Stimulated activated CD4-positive, alpha-beta T cell treated with anti-CD3 and anti-CD28 coated beads, Interleukin-15, amount 100 ng/mL, for 24 hours (primary cell): ENCODE data around the gene KIF7.

Experiments used
- DNase-seq: peaks from one replicate; pipeline ENCODE4 v3.0.0-alpha.2; 2020

The KIF7 gene

GRCh38 chr15:89670971-89671560, 15.8 kb upstream of the KIF7 start:
- DNase-seq = no peak

DNA sequence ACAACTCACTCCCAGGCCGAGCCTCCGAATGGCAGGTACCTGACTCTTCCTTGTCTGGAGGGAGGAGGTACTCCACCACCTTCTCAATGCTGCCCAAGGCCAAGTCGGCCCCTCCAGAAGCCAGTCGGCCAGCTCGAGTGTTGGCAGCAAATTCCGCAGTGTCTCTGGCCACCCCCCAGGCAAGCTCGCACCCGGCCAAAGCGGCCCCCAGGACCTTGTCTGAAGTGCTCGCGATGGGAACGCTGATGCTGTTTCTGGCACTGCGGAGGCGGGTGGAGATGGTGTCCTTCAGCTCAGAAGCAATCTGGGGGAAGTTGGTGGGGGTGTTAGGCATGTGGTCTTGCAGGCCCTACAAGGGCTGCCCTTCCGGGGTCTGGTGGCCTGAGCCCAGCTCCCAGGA, 14.7 kb upstream of the KIF7 start:
- no peak for DNase-seq

DNA sequence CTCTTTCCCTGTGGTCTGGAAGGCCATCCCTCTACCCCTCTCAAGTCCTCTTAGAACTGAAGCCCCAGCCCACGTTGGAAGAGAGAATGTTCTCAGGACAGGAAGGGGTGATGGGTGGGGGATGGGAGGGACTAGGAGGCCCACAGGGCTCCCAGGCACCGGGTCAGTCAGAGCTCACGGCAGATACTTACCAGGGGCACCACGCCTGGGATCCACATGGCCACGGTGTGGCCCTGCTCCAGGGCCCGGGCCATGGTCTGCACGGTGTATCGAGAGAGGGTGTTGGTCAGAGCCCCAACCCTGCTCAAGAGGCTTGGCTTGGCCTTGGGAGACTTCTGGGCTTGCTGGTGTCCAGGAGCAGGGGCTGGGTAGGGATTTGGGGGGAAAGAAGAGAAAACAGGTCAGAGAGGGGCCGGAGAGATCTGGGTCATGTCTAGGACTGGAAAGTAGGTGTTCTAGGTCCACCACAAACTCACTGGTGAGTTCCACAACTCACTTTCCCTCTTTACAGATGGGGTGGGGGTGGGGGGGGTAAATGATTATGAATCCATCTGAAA, 14.1 kb upstream of the KIF7 start:
- DNase-seq = no peak

- DNase-seq = no peak
Observed at GRCh38 chr15:89668171-89668570, 12.9 kb upstream of the KIF7 start.

DNA sequence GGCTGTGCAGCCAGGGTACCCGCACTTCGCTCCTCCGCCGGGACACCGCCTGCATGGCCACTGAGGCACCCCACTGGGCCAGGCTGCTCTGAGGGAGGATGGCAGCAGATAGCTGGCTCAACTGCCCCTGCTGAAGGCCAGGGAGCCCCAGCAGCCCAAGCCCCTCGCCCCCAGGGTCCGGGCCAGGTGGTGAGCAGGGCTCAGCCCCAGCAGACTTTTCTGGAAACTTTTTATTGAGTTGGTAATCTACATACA, 12.4 kb upstream of the KIF7 start:
- DNase-seq = no peak

GRCh38 chr15:89666858-89667705, 11.8 kb upstream of the KIF7 start:
- DNase-seq = no peak

DNA sequence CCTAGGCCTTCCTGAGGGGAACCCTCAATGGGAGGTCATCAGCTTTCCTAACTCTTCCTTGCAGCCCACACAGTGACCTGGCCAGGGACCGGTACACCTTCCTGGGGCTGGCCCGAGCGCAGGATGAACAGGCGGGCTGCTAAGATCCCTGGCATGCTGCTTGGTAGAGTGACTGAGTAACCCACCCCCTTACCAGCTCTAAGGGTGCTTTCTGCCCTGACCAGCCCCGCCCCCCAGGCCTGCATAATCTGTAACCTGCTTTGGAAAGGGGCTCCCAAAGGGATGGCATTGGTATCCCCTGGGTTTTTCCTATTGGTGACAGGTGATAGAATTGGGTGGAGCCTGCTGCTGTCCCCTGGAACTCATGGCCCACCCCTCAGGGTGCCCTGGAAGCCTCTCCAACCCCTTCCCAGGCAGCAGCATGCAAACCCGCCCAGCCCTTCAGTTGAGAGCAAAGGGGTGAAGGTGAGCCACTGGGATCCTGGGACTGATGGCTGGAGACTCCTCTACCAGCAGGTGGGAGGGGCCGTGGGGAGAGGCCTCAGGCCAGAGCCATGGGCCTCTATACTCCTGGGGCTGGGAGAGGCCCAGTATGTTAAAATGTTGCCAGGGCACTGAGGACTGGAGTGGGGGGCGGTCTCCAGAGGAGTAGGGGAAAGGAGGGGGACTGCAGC, 11.1 kb upstream of the KIF7 start:
- DNase-seq = no peak

DNA sequence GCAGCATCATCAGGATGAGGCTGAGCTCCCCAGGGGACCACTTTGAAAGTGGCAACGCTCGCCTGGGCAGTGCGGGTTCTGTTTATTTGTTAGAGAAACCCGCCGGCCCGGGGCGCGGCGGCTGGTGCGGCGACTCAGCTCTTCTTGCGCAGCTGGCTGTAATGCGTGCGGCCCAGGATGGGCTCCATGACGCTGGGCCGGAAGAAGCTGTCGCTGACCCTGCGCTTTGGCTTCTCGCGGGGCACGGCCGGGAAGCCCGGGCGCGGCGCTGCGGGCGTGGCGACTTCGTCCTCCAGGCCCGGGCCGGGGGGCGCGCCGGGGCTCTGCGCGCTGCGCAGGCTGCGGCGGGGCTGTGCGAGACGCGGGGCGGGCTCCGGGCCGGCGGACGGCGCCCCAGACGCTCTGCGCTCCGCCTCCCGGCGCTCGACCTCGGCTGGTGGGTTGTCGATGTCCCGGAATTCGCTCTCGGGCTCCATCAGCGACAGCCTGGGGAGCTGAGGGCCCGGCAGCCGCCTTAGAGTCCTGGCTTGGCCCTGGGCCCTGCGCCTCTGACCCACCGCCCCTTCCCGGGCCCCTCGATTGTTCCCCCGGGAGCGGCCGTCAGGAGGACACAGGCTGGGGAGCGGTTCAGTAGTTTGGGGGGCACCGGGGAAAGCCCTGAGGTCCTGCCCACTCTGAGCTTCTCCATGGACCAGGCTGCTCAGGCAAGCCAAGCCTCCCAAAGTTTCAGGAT, 10.3 kb upstream of the KIF7 start:
- DNase-seq = peak; percentile 38

DNA sequence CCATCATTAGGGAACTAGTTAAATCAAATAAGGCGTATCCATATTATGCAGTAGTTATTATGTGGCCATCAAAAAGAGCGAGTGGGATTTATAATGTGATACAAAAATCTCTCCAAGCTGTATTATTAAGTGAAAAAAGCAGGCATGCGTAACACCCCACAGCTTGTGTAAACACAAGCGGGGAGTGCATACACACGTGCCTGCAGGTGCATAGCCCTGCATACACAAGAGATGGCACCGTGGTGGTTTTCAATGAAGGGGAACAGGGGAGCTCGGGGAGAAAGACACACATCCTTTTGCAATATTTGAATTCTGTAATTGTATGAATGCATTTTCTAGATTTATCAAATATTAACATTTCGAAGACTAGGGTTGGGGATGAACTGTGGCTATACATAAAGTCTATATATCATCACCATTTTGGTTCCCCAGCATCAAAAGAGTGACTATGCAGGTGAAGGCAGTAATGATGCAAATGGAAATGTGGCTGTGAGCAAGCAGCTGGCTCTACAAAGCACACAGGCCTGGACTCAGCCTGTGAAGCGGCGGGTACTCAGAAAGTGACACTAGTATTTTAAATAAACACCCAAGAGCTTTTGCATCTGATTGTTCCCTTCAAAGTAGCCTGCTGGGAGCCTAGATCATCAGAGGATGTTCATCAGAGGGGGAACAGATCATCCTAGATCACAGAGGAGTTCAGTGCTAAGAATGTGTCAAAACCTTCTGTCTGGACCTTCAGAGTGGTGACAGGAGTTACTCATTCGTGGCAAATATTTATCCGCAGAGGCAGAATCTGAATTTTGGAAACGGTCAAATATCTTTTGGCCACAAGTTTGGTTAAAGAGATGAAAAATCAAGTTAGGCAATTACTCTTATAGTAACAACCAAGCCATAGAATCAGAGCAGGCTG, 9.4 kb upstream of the KIF7 start:
- no peak for DNase-seq

DNA sequence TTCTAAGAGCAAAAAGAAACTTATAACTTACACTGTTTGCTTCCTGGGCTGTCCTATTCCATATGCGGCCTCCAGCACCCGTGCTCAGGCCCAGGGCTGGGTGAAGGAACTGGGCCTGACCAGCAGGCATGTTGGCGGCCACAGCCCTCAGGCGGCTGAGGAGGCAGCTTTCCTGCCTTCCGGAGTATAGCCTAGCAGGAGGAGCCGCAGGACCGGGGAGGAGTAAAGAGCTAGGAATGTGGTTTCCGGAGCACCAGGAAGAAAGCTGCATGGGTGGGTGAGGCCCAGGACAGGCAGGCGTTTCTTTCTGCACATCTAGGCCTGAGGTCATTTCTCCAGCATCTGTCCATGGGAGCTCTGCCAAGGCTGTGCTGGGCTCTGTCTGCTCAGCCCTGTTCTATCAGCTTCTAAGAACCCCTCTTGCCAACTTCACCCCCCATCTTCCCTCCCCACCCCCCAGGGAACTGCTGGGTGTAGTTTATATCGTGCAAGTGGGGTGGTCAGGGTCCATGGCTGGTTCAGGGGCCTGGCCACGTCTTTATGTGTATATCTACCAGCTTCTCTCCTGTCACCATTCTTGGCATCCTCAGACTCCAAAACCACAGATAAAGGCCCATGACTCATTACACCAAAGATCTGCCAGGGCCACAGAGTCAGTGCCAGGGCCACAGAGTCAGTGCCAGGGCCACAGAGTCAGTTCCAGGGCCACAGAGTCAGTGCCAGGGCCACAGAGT, 7.8 kb upstream of the KIF7 start:
- no peak for DNase-seq

- no peak for DNase-seq
Observed at GRCh38 chr15:89660556-89660955, 5.3 kb upstream of the KIF7 start.

DNA sequence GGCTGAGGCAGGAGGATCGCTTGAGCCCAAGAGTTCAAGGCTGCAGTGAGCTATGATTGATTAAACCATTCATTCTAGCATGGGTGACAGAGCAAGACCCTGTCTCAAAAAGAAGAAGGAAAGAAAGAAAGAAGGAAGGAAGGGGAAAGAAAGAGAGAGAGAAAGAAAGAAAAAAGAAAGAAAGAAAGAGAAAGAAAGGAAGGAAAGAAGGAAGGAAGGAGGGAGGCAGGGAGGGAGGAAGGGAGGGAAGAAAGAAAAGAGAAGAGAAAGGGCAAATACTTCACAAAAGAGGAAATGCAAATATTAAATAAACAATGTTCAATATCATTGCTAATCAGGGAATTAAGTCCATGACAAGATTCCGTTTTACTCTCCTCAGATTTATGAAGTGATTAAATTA, 4.0 kb upstream of the KIF7 start:
- DNase-seq = no peak

DNA sequence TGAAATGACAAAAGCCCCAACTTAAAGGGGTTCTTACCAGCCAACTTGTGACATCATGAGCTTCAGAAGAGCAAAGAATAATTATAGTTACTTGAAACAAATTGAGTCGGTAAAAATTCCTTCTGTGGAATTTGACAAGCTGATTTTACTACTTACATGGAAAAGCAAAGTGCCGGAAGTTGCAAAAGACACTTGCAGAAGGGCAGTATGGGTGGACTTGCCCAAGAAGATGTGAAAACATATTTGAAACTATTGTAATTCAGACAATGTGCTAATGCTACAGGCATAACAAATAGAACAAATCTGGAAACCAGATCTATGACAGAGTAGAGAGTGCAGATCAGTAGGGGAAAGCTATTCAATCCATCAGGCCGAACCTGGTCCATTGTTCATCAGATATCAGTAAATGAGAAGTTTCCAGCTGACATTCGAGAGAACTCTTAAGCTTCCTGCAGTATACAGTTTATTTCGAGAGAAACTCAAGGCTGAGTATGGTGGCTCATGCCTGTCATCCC, 2.5 kb upstream of the KIF7 start:
- no peak for DNase-seq

- DNase-seq = no peak
Observed at GRCh38 chr15:89656116-89656815, 999 bp upstream of the KIF7 start.

GRCh38 chr15:89654301-89654761, 936 bp downstream of the KIF7 start:
- DNase-seq = no peak

- DNase-seq = no peak
Observed at GRCh38 chr15:89653578-89653977, 1.7 kb downstream of the KIF7 start.

GRCh38 chr15:89652666-89653065, 2.6 kb downstream of the KIF7 start:
- no peak for DNase-seq

GRCh38 chr15:89652131-89652530, 3.1 kb downstream of the KIF7 start:
- no peak for DNase-seq

- no peak for DNase-seq
Observed at GRCh38 chr15:89649716-89650115, 5.6 kb downstream of the KIF7 start.

DNA sequence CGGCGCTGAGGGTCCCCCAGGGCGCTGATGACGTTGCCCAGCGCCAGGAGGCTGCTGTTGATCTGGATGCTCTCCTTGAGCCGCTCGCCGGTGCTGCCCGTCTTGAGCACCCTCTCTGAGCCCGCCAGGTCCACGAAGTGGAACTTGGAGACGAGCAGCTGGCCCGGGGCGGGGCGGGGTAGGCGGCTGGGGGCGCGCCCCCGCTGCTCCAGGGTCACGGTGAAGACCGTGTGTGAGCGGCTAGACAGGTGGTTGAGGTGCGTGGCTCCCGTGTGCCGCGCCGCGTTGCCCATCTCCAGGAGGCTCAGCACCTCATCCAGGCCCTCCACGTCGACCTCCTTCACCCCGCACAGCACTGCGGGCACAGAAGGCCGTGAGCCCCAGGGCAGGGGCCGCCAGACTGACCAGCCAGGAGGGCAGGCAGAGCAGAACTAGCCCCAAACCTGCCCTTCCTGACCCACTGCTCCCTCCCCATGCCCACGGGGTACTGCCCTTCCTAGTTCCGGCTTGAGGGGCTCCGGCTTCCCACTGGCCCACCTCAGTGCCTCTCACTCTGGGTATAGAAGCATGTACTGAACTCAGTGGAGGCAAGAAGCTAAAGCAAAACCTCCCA, 6.1 kb downstream of the KIF7 start:
- no peak for DNase-seq
